Trophoblast cell (in vitro differentiated cells and primary cell): ENCODE data around the gene CRELD2.

Experiments
- DNase-seq, 2 donors: peaks; one replicate each; pipeline ENCODE4 v3.0.0-alpha.2; 2016
- H2AFZ ChIP-seq: 2 replicates; pipeline ENCODE4 v1.6.1; 2013; ENCODE audit warnings: low read length, moderate library complexity, mild to moderate bottlenecking; ENCODE audit not compliant: insufficient read depth, poor library complexity
- H2AK5ac ChIP-seq: 2 replicates; pipeline ENCODE4 v1.6.1; 2013; ENCODE audit warnings: mild to moderate bottlenecking, low read length
- H2BK120ac ChIP-seq: 2 replicates; pipeline ENCODE4 v1.6.1; 2013; ENCODE audit warnings: low read length, mild to moderate bottlenecking, moderate library complexity; ENCODE audit not compliant: insufficient read depth, poor library complexity
- H2BK12ac ChIP-seq: 2 replicates; pipeline ENCODE4 v1.6.1; 2013; ENCODE audit warnings: mild to moderate bottlenecking, low read length, moderate library complexity
- H2BK5ac ChIP-seq: 2 replicates; pipeline ENCODE4 v1.6.1; 2013; ENCODE audit warnings: low read length, low read depth, moderate library complexity, mild to moderate bottlenecking; ENCODE audit not compliant: poor library complexity
- H3K14ac ChIP-seq: 2 replicates; pipeline ENCODE4 v1.6.1; 2013; ENCODE audit warnings: mild to moderate bottlenecking, low read length
- H3K18ac ChIP-seq: 2 replicates; pipeline ENCODE4 v1.6.1; 2013; ENCODE audit warnings: mild to moderate bottlenecking, low read length
- H3K23ac ChIP-seq: 2 replicates; pipeline ENCODE4 v1.6.1; 2013; ENCODE audit warnings: low read length
- H3K27ac ChIP-seq: 2 replicates; pipeline ENCODE4 v1.5.1; 2013; ENCODE audit warnings: low read depth, mild to moderate bottlenecking, inconsistent platforms, low read length, moderate library complexity
- H3K27me3 ChIP-seq: 2 replicates; pipeline ENCODE4 v1.6.1; 2013; ENCODE audit warnings: inconsistent platforms, mild to moderate bottlenecking, low read length, moderate library complexity; ENCODE audit not compliant: insufficient read depth
- H3K36me3 ChIP-seq, 2 experiments: 1 replicate in 1 of 2; 2 replicates in 1 of 2; pipeline ENCODE4 v1.6.1; 2013; ENCODE audit warnings: low read length in 2 of 2, mild to moderate bottlenecking in 2 of 2, moderate library complexity in 1 of 2; ENCODE audit not compliant: insufficient read depth in 2 of 2, control insufficient read depth in 1 of 2
- H3K4ac ChIP-seq: 2 replicates; pipeline ENCODE4 v1.6.1; 2013; ENCODE audit warnings: low read depth, mild to moderate bottlenecking, low read length, moderate library complexity
- H3K4me1 ChIP-seq, 2 experiments: 1 replicate in 1 of 2; 2 replicates in 1 of 2; pipeline ENCODE4 v1.6.1; 2013; ENCODE audit warnings: low read length in 2 of 2, mild to moderate bottlenecking in 2 of 2, moderate library complexity in 1 of 2; ENCODE audit not compliant: insufficient read depth in 2 of 2, control insufficient read depth in 1 of 2
- H3K4me2 ChIP-seq: 2 replicates; pipeline ENCODE4 v1.6.1; 2013; ENCODE audit warnings: inconsistent platforms, mild to moderate bottlenecking, low read length, moderate library complexity
- H3K4me3 ChIP-seq: 2 replicates; pipeline ENCODE4 v1.5.1; 2013; ENCODE audit warnings: mild to moderate bottlenecking, low read depth, low read length, inconsistent platforms
- H3K79me1 ChIP-seq: one replicate; pipeline ENCODE4 v1.6.1; 2013; ENCODE audit warnings: low read length
- H3K79me2 ChIP-seq: 2 replicates; pipeline ENCODE4 v1.6.1; 2013; ENCODE audit warnings: low read length, mild to moderate bottlenecking; ENCODE audit not compliant: control insufficient read depth, insufficient read depth, poor library complexity
- H3K9ac ChIP-seq: 2 replicates; pipeline ENCODE4 v1.6.1; 2013; ENCODE audit warnings: mild to moderate bottlenecking, low read length
- H3K9me3 ChIP-seq: 2 replicates; pipeline ENCODE4 v1.6.1; 2013; ENCODE audit warnings: low read depth, mild to moderate bottlenecking, control low read depth, inconsistent platforms, low read length; ENCODE audit not compliant: insufficient read depth
- H4K12ac ChIP-seq: 2 replicates; pipeline ENCODE4 v1.6.1; 2013; ENCODE audit warnings: low read depth, mild to moderate bottlenecking, low read length, moderate library complexity
- H4K8ac ChIP-seq: 2 replicates; pipeline ENCODE4 v1.6.1; 2013; ENCODE audit warnings: low read depth, mild to moderate bottlenecking, low read length, moderate library complexity
- H4K91ac ChIP-seq: one replicate; pipeline ENCODE4 v1.6.1; 2013; ENCODE audit warnings: low read depth, mild to moderate bottlenecking, low read length, moderate library complexity
- WGBS: extraction: QIAGEN DNeasy Blood & Tissue Kit; methylation state at CpG from one replicate; pipeline ENCODE4 v1.1.7; 2013; ENCODE audit warnings: missing lambda C conversion rate; ENCODE audit not compliant: insufficient read length, insufficient coverage; ENCODE audit errors: extremely low coverage; 5-methylcytosine and 5-hydroxymethylcytosine counted together

CRELD2 gene

GRCh38 chr22:49969751-49970527 lies 51.5 kb downstream of the CRELD2 start:
- no peak overlapping the region for H2BK120ac ChIP-seq
- H4K8ac ChIP-seq, result no peak overlapping the region
- H3K9me3 ChIP-seq, result peaks cover 10% of the 10 kb centered on the region
- H3K4me3 ChIP-seq, result no peak overlapping the region
- no peak for DNase-seq
- peaks cover 1 to 4% of the 10 kb centered on the region in 2 experiments for H3K36me3 ChIP-seq
- H3K23ac ChIP-seq, result no peak overlapping the region
- no peak overlapping the region for H2BK12ac ChIP-seq
- H4K12ac ChIP-seq, result no peak overlapping the region
- H3K4ac ChIP-seq, result no peak overlapping the region
- H3K27ac ChIP-seq, result no peak overlapping the region
- no peak overlapping the region for H2AFZ ChIP-seq
- H2BK5ac ChIP-seq, result no peak overlapping the region
- H2AK5ac ChIP-seq, result no peak overlapping the region
- H3K18ac ChIP-seq, result no peak overlapping the region
- no peak overlapping the region for H3K9ac ChIP-seq
- H3K4me2 ChIP-seq, result no peak overlapping the region
- H3K14ac ChIP-seq, result no peak overlapping the region
- H3K79me1 ChIP-seq, result peaks cover 14% of the 10 kb centered on the region
- peaks cover 43 to 48% of the 10 kb centered on the region in 2 experiments for H3K4me1 ChIP-seq
- no CpG with 5 or more reads among the region's 8 CpGs for WGBS
- H3K79me2 ChIP-seq, result peaks cover 2% of the 10 kb centered on the region
- no peak overlapping the region for H4K91ac ChIP-seq
- H3K27me3 ChIP-seq, result no peaks in the 10 kb centered on the region

GRCh38 chr22:49970528-49971231 lies 52.2 kb downstream of the CRELD2 start:
- H3K9ac ChIP-seq, result no peak overlapping the region
- no peaks in the 10 kb centered on the region for H3K79me2 ChIP-seq
- H3K79me1 ChIP-seq, result peaks cover 14% of the 10 kb centered on the region
- H4K91ac ChIP-seq, result peak overlapping the region; percentile 21
- H3K23ac ChIP-seq, result no peak overlapping the region
- no CpG with 5 or more reads among the region's 32 CpGs for WGBS
- H3K4me2 ChIP-seq, result peak overlapping the region; percentile 68
- no peak overlapping the region for H2AK5ac ChIP-seq
- no peak overlapping the region for H4K8ac ChIP-seq
- no peak overlapping the region for H2BK12ac ChIP-seq
- peak; percentile 95 to 98 for DNase-seq
- no peak overlapping the region for H4K12ac ChIP-seq
- no peak overlapping the region for H3K18ac ChIP-seq
- H3K4ac ChIP-seq, result no peak overlapping the region
- H3K27me3 ChIP-seq, result no peaks in the 10 kb centered on the region
- no peak overlapping the region for H3K27ac ChIP-seq
- peaks cover 10% of the 10 kb centered on the region for H3K9me3 ChIP-seq
- no peak overlapping the region for H3K4me3 ChIP-seq
- H2AFZ ChIP-seq, result no peak overlapping the region
- no peak overlapping the region for H3K14ac ChIP-seq
- no peak overlapping the region for H2BK120ac ChIP-seq
- no peak overlapping the region for H2BK5ac ChIP-seq
- H3K4me1 ChIP-seq, result peaks cover 36 to 40% of the 10 kb centered on the region in 2 experiments
- no peaks in the 10 kb centered on the region for H3K36me3 ChIP-seq

- H2BK120ac ChIP-seq, result peak overlapping the region; percentile 14
- H3K14ac ChIP-seq, result no peak overlapping the region
- H3K9ac ChIP-seq, result no peak overlapping the region
- no peak overlapping the region for H4K12ac ChIP-seq
- no peak overlapping the region for H3K27ac ChIP-seq
- peaks cover 30 to 32% of the 10 kb centered on the region in 2 experiments for H3K4me1 ChIP-seq
- H2AK5ac ChIP-seq, result no peak overlapping the region
- no peak overlapping the region for H4K8ac ChIP-seq
- no peak overlapping the region for H3K18ac ChIP-seq
- H3K4ac ChIP-seq, result no peak overlapping the region
- H3K9me3 ChIP-seq, result peaks cover 10% of the 10 kb centered on the region
- H3K36me3 ChIP-seq, result no peaks in the 10 kb centered on the region
- H3K79me1 ChIP-seq, result peaks cover 11% of the 10 kb centered on the region
- peak overlapping the region; percentile 5 for H2BK12ac ChIP-seq
- WGBS, result no CpG with 5 or more reads among the region's 81 CpGs
- H3K4me3 ChIP-seq, result peak overlapping the region; percentile 39
- DNase-seq, result peak; percentile 29 to 53
- H3K23ac ChIP-seq, result no peak overlapping the region
- H2AFZ ChIP-seq, result peak overlapping the region; percentile 3
- H3K4me2 ChIP-seq, result peak overlapping the region; percentile 68
- H3K79me2 ChIP-seq, result no peaks in the 10 kb centered on the region
- H4K91ac ChIP-seq, result peak overlapping the region; percentile 21
- H3K27me3 ChIP-seq, result no peaks in the 10 kb centered on the region
- H2BK5ac ChIP-seq, result no peak overlapping the region
Observed at GRCh38 chr22:49971232-49972162, 53.1 kb downstream of the CRELD2 start.
